Body of pancreas (tissue), 4 donors: ENCODE data around the gene CCDC170.

Experiments
- CTCF ChIP-seq, 7 experiments: fragments of 450-650 bp in 4 of 7; fragments of 200-600 bp in 3 of 7; sonication (generic) in 3 of 7; IDR thresholded peaks; one replicate each; pipeline ENCODE4 v1.5.1; 2016 to 2019; ENCODE audit warnings: antibody characterized with exemption in 7 of 7
- POLR2A ChIP-seq, 3 donors: fragments of 450-650 bp; IDR thresholded peaks; one replicate each; pipeline ENCODE4 v1.6.1; 2016; ENCODE audit warnings: antibody characterized with exemption in 3 of 3, mild to moderate bottlenecking in 2 of 3

- TF ChIP-seq CTCF (IDR thresholded peaks at IDR 0.05) (no peak), POLR2A (IDR thresholded peaks at IDR 0.05) (no peak)
Measured at GRCh38 chr6:151655099-151655498, 161.3 kb downstream of the CCDC170 start.
